Nephron (organoid): ENCODE measurements around the gene YRDC.
A peak's percentile ranks its signal among the peaks of the same experiment; 100 is the strongest.

Experiments
- H3K27ac Mint-ChIP-seq, 3 experiments: 2 replicates each; pipeline ENCODE4 v1.8.0; 2020; ENCODE audit warnings: mixed read lengths in 3 of 3, mild to moderate bottlenecking in 2 of 3, moderate library complexity in 1 of 3
- H3K27me3 Mint-ChIP-seq: 2 replicates; pipeline ENCODE4 v1.8.0; 2021; ENCODE audit warnings: low read depth, mild to moderate bottlenecking, moderate library complexity, mixed read lengths
- H3K36me3 Mint-ChIP-seq: 2 replicates; pipeline ENCODE4 v1.8.0; 2020; ENCODE audit warnings: low read depth, mixed read lengths
- H3K4me1 Mint-ChIP-seq: 2 replicates; pipeline ENCODE4 v1.8.0; 2020; ENCODE audit warnings: mixed read lengths
- H3K4me3 Mint-ChIP-seq, 3 experiments: 2 replicates each; pipeline ENCODE4 v1.8.0; 2020; ENCODE audit warnings: mild to moderate bottlenecking in 3 of 3, mixed read lengths in 3 of 3, moderate library complexity in 2 of 3
- H3K9me3 Mint-ChIP-seq: 2 replicates; pipeline ENCODE4 v1.8.0; 2020; ENCODE audit warnings: mixed read lengths
- CTCF ChIP-seq, 3 experiments: fragments of 200-600 bp; sonication (generic); IDR thresholded peaks; one replicate each; pipeline ENCODE4 v1.5.0; 2021; ENCODE audit warnings: antibody characterized with exemption in 3 of 3; ENCODE audit not compliant: unreplicated experiment in 3 of 3

YRDC gene

DNA sequence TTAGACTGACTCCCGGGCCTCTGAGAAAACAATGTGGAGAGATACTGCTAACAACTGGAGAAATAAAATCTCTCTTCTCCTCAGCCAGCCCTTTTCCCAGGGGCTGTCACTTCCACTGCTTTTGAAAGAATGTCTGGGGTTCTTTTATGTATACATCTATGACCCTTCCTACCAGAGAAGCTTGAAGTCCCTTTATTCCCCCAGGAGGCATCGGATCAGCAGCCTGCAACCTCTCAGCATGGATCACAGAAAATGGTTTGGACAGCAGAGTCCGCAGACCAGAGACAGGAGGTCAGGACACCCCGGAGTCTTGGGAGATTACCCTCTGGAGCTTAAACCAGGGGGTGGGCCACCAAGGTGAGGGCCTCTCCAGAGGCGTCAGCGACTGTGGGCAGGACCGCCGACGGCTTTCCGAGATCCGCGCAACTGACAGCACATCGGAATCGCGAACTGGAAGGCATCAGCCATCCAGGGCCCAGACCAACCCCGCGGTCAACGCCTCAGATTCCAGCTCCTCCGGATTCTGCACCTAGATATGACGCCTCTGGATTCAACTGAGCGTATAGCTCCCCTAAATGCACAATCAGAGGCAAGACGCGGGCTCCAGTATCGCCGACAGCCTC is 44.1 kb downstream of the YRDC start:
- no peaks in the 10 kb centered on the region for H3K4me1 Mint-ChIP-seq
- H3K27me3 Mint-ChIP-seq: peaks cover 72% of the 10 kb centered on the region
- H3K9me3 Mint-ChIP-seq: peaks cover 4% of the 10 kb centered on the region
- no peak for TF ChIP-seq CTCF (IDR thresholded peaks at IDR 0.05; ENCODE audit: unreplicated experiment in 3 of 3)
- H3K4me3 Mint-ChIP-seq: peak overlapping the region in 1 of 3 experiments; percentile 1
- H3K27ac Mint-ChIP-seq: no peak overlapping the region
- H3K36me3 Mint-ChIP-seq: no peaks in the 10 kb centered on the region

DNA sequence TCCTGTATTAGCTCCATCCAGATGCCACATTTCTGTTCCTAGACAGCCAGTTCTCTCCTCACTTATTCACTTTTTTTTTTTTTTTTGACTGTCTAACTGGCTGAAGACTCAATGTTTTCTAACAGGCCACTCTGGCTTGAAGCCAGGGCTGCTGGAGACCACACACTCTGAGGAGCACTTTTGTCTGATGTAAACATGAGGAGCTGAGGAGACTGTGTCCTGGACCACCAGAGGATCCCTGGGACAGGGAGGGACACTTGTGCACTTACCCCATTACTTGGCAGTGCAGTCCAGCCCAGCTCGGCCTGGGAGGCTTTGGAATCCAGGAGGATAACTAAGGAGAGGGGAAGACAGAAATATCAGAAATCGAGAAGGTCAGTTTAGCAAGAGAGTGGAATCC is 45.5 kb downstream of the YRDC start:
- Mint-ChIP-seq H3K27me3 (peaks cover 58% of the 10 kb centered on the region), H3K36me3 (no peaks in the 10 kb centered on the region), H3K27ac (no peak overlapping the region), H3K9me3 (peaks cover 4% of the 10 kb centered on the region), H3K4me1 (no peaks in the 10 kb centered on the region), H3K4me3 (no peak overlapping the region)
- TF ChIP-seq CTCF (IDR thresholded peaks at IDR 0.05; ENCODE audit: unreplicated experiment in 3 of 3): no peak

DNA sequence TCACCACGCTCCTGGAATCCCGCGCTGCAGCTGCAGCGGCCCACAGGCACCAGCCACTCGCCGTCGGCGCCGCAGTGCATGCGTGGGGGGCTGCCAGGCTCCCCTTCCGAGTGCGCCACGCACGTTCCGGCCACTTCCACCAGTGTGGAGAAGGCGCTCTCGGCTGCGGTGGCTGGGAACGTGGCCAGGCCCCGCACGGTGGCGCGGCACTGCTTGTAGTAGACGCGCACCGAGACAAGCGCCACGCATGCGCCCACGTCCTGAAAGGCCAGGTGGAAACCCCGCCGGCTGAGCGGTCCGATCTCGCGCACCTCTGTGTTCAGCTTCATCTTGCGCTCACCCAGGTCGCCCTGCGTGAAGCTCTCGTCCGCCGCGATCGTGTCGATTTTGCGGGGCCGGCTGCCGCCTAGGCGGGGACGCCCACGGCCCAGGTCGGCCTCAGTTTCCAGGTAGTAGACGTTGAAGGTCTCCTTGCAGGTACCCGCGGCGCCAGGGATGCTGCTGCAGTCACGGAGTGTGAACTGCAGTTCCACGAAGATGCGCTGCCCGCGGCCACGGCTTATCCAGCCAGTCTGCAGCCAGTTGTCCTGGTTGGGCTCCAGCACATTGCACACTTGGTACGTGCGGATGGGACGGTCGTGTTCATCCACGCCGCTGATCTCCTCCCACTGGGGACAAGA is 46.5 kb downstream of the YRDC start:
- H3K4me1 Mint-ChIP-seq: no peaks in the 10 kb centered on the region
- H3K9me3 Mint-ChIP-seq: peaks cover 4% of the 10 kb centered on the region
- no peak overlapping the region for H3K4me3 Mint-ChIP-seq
- H3K36me3 Mint-ChIP-seq: no peaks in the 10 kb centered on the region
- no peak overlapping the region for H3K27ac Mint-ChIP-seq
- H3K27me3 Mint-ChIP-seq: peaks cover 49% of the 10 kb centered on the region
- TF ChIP-seq CTCF (IDR thresholded peaks at IDR 0.05; ENCODE audit: unreplicated experiment in 3 of 3): no peak

DNA sequence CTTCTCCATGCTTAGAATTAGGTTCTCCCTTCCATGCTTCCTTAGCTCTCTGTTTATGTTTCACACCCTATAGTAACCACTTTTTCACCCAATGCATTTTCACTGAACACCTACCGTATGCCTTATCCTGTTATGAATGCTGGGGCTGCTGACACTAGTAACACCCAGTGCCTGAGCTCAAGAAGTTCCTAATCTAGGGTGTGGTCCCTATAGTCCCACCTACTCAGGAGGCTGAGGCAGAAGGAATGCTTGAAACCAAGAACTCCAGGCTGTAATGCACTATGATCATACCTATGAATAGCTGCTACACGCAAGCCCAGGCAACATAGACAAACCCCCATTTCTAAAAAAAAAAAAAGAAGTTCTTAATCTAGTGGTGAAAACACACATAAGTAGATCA is 48.6 kb downstream of the YRDC start:
- no peak overlapping the region for H3K27ac Mint-ChIP-seq
- no peaks in the 10 kb centered on the region for H3K36me3 Mint-ChIP-seq
- peaks cover 4% of the 10 kb centered on the region for H3K9me3 Mint-ChIP-seq
- peaks cover 28% of the 10 kb centered on the region for H3K27me3 Mint-ChIP-seq
- H3K4me3 Mint-ChIP-seq: no peak overlapping the region
- no peaks in the 10 kb centered on the region for H3K4me1 Mint-ChIP-seq
- no peak for TF ChIP-seq CTCF (IDR thresholded peaks at IDR 0.05; ENCODE audit: unreplicated experiment in 3 of 3)

GRCh38 chr1:37755951-37756560 is 52.0 kb downstream of the YRDC start:
- no peaks in the 10 kb centered on the region for H3K4me1 Mint-ChIP-seq
- H3K27me3 Mint-ChIP-seq: peaks cover 16% of the 10 kb centered on the region
- no peak for TF ChIP-seq CTCF (IDR thresholded peaks at IDR 0.05; ENCODE audit: unreplicated experiment in 3 of 3)
- no peaks in the 10 kb centered on the region for H3K36me3 Mint-ChIP-seq
- H3K9me3 Mint-ChIP-seq: no peaks in the 10 kb centered on the region
- H3K27ac Mint-ChIP-seq: no peak overlapping the region
- no peak overlapping the region for H3K4me3 Mint-ChIP-seq
